ENCODE results near the gene RALY.
"Not testable (repeated sequence)": the region's sequence is repeated elsewhere in the genome, so short reads cannot be mapped to it uniquely, and the experiment has no call there.

Gene RALY

GRCh38 chr20:34023937-34024722 is 30.4 kb downstream of the RALY start:
- FAIRE-seq (no peak), DNase-seq (ENCODE audit: insufficient read length, low spot score) (no peak)
- TF ChIP-seq PAX5 (IDR thresholded peaks at IDR 0.05; ENCODE audit: insufficient read depth, low read length, severe bottlenecking) = no peak
- no peak for TF ChIP-seq POU2F2 (IDR thresholded peaks at IDR 0.05; ENCODE audit: low read depth, low read length)
- TF ChIP-seq POLR2A (IDR thresholded peaks at IDR 0.05; ENCODE audit: low read depth, low read length) = no peak
- TF ChIP-seq TAF1 (IDR thresholded peaks at IDR 0.05; ENCODE audit: low read depth, low read length) = no peak
- TF ChIP-seq POLR2AphosphoS5 (IDR thresholded peaks at IDR 0.05; ENCODE audit: low read depth, low read length) = no peak
- no peak for TF ChIP-seq SPI1 (IDR thresholded peaks at IDR 0.05; ENCODE audit: low read depth, low read length)

- no peak for TF ChIP-seq TAF1 (IDR thresholded peaks at IDR 0.05; ENCODE audit: low read depth, low read length)
- no peak for TF ChIP-seq POLR2A (IDR thresholded peaks at IDR 0.05; ENCODE audit: low read depth, low read length)
- TF ChIP-seq SPI1 (IDR thresholded peaks at IDR 0.05; ENCODE audit: low read depth, low read length) = no peak
- TF ChIP-seq POU2F2 (IDR thresholded peaks at IDR 0.05; ENCODE audit: low read depth, low read length) = no peak
- no peak for TF ChIP-seq POLR2AphosphoS5 (IDR thresholded peaks at IDR 0.05; ENCODE audit: low read depth, low read length)
- TF ChIP-seq PAX5 (IDR thresholded peaks at IDR 0.05; ENCODE audit: insufficient read depth, low read length, severe bottlenecking) = no peak
- DNase-seq (ENCODE audit: insufficient read length, low spot score) (no peak), FAIRE-seq (no peak)
Observed at GRCh38 chr20:34024723-34025351, 31.1 kb downstream of the RALY start.

- FAIRE-seq; DNase-seq (ENCODE audit: insufficient read length, low spot score): not testable (repeated sequence)
Observed at GRCh38 chr20:34028013-34028412, 34.3 kb downstream of the RALY start.

DNA sequence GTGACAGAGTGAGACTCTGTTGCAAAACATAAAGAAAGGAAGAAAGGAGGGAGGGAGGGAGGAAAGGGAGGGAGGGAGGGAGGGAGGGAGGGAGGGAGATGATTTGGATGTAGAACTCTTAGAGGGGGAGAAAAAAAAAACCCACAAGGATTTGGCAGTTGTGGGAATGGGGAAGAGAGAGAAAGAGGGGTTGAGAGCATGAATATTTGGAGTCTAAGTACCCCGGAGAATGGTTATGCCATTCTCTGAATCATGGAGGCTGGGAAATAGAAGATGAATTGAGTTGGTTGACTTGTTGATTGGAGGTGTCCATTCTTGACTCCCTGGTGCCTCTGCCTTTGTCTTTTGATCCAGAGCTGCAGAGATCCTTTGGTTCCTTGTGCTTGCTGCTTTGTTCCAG is 35.7 kb downstream of the RALY start:
- DNase-seq (ENCODE audit: insufficient read length, low spot score) (no peak), FAIRE-seq (no peak)
- no peak for TF ChIP-seq POLR2A (IDR thresholded peaks at IDR 0.05; ENCODE audit: low read depth, low read length)
- no peak for TF ChIP-seq TAF1 (IDR thresholded peaks at IDR 0.05; ENCODE audit: low read depth, low read length)
- TF ChIP-seq SPI1 (IDR thresholded peaks at IDR 0.05; ENCODE audit: low read depth, low read length) = no peak
- TF ChIP-seq POLR2AphosphoS5 (IDR thresholded peaks at IDR 0.05; ENCODE audit: low read depth, low read length) = no peak
- TF ChIP-seq POU2F2 (IDR thresholded peaks at IDR 0.05; ENCODE audit: low read depth, low read length) = no peak
- no peak for TF ChIP-seq PAX5 (IDR thresholded peaks at IDR 0.05; ENCODE audit: insufficient read depth, low read length, severe bottlenecking)

GRCh38 chr20:34030456-34030855 is 36.7 kb downstream of the RALY start:
- DNase-seq (ENCODE audit: insufficient read length, low spot score) = no peak
- FAIRE-seq = no peak
- TF ChIP-seq POLR2AphosphoS5 (IDR thresholded peaks at IDR 0.05; ENCODE audit: low read depth, low read length) (no peak), PAX5 (IDR thresholded peaks at IDR 0.05; ENCODE audit: insufficient read depth, low read length, severe bottlenecking) (no peak), POLR2A (IDR thresholded peaks at IDR 0.05; ENCODE audit: low read depth, low read length) (no peak), SPI1 (IDR thresholded peaks at IDR 0.05; ENCODE audit: low read depth, low read length) (no peak), TAF1 (IDR thresholded peaks at IDR 0.05; ENCODE audit: low read depth, low read length) (no peak), POU2F2 (IDR thresholded peaks at IDR 0.05; ENCODE audit: low read depth, low read length) (no peak)

DNA sequence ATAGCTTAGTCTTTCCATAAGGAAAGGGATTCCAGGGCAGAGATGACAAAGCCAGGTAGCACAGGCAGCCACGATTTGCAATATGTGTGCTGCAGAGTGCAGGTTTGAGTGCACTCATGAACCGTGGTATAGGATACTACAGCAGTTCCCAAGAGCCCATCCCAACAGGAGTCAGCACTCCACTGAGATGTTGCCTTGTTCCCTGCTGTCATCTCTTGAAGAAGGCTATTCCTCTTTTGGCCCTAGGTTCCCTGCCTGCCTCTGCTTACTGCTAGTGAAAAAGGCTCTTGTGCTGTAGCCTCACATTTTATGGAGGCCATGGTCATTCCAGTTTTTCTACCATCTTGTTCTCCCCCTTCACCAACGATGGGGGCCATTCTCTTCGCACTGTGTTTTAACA is 40.2 kb downstream of the RALY start:
- TF ChIP-seq TAF1 (IDR thresholded peaks at IDR 0.05; ENCODE audit: low read depth, low read length) (no peak), PAX5 (IDR thresholded peaks at IDR 0.05; ENCODE audit: insufficient read depth, low read length, severe bottlenecking) (no peak), POLR2A (IDR thresholded peaks at IDR 0.05; ENCODE audit: low read depth, low read length) (no peak), SPI1 (IDR thresholded peaks at IDR 0.05; ENCODE audit: low read depth, low read length) (no peak), POU2F2 (IDR thresholded peaks at IDR 0.05; ENCODE audit: low read depth, low read length) (no peak), POLR2AphosphoS5 (IDR thresholded peaks at IDR 0.05; ENCODE audit: low read depth, low read length) (no peak)
- no peak for FAIRE-seq
- no peak for DNase-seq (ENCODE audit: insufficient read length, low spot score)

GRCh38 chr20:34037121-34037520 is 43.4 kb downstream of the RALY start:
- DNase-seq (ENCODE audit: insufficient read length, low spot score) (no peak), FAIRE-seq (no peak)
- TF ChIP-seq POLR2A (IDR thresholded peaks at IDR 0.05; ENCODE audit: low read depth, low read length) = no peak
- TF ChIP-seq POU2F2 (IDR thresholded peaks at IDR 0.05; ENCODE audit: low read depth, low read length) = no peak
- TF ChIP-seq PAX5 (IDR thresholded peaks at IDR 0.05; ENCODE audit: insufficient read depth, low read length, severe bottlenecking) = no peak
- TF ChIP-seq POLR2AphosphoS5 (IDR thresholded peaks at IDR 0.05; ENCODE audit: low read depth, low read length) = no peak
- no peak for TF ChIP-seq TAF1 (IDR thresholded peaks at IDR 0.05; ENCODE audit: low read depth, low read length)

- no peak for TF ChIP-seq SPI1 (IDR thresholded peaks at IDR 0.05; ENCODE audit: low read depth, low read length)
- no peak for TF ChIP-seq POU2F2 (IDR thresholded peaks at IDR 0.05; ENCODE audit: low read depth, low read length)
- no peak for TF ChIP-seq POLR2A (IDR thresholded peaks at IDR 0.05; ENCODE audit: low read depth, low read length)
- DNase-seq (ENCODE audit: insufficient read length, low spot score) (no peak), FAIRE-seq (no peak)
Observed at GRCh38 chr20:34037767-34038166, 44.1 kb downstream of the RALY start.

- no peak for TF ChIP-seq PAX5 (IDR thresholded peaks at IDR 0.05; ENCODE audit: insufficient read depth, low read length, severe bottlenecking)
- TF ChIP-seq SPI1 (IDR thresholded peaks at IDR 0.05; ENCODE audit: low read depth, low read length) = no peak
- no peak for TF ChIP-seq POLR2AphosphoS5 (IDR thresholded peaks at IDR 0.05; ENCODE audit: low read depth, low read length)
- no peak for TF ChIP-seq POU2F2 (IDR thresholded peaks at IDR 0.05; ENCODE audit: low read depth, low read length)
- TF ChIP-seq TAF1 (IDR thresholded peaks at IDR 0.05; ENCODE audit: low read depth, low read length) = no peak
- FAIRE-seq (no peak), DNase-seq (ENCODE audit: insufficient read length, low spot score) (no peak)
Observed at GRCh38 chr20:34040300-34040995, 46.7 kb downstream of the RALY start.

All from GM12891 (cell line).